GM12872 (cell line): ENCODE data around the gene KDM4B.

ENCODE experiments used
- CTCF ChIP-seq: IDR thresholded peaks from 3 replicates; pipeline ENCODE4 v1.5.1; 2011; ENCODE audit warnings: low read depth, mild to moderate bottlenecking, low read length, moderate library complexity; ENCODE audit not compliant: insufficient read depth

The KDM4B gene

GRCh38 chr19:4980067-4980466, 11.2 kb downstream of the KDM4B start:
- TF ChIP-seq CTCF, result no peak

GRCh38 chr19:4980838-4981680, 12.1 kb downstream of the KDM4B start:
- TF ChIP-seq CTCF, result peak; percentile 44; the same call in 2 of the 3 replicates

- TF ChIP-seq CTCF, result no peak
Measured at GRCh38 chr19:4981681-4981958, 12.7 kb downstream of the KDM4B start.

- TF ChIP-seq CTCF, result no peak
Measured at GRCh38 chr19:4983346-4984105, 14.6 kb downstream of the KDM4B start.

- no peak for TF ChIP-seq CTCF
Measured at GRCh38 chr19:4984106-4984380, 15.1 kb downstream of the KDM4B start.

GRCh38 chr19:4984438-4984990, 15.6 kb downstream of the KDM4B start:
- no peak for TF ChIP-seq CTCF

- TF ChIP-seq CTCF, result no peak
Measured at GRCh38 chr19:4985551-4985991, 16.7 kb downstream of the KDM4B start.
